H1 (cell line): ENCODE measurements around the gene ALOX5.

ENCODE experiments used
- GTF2F1 ChIP-seq: IDR thresholded peaks from 2 replicates; pipeline ENCODE4 v1.6.1; 2012; ENCODE audit warnings: low read depth, low read length, improper control_type of control experiment, borderline replicate concordance
- HDAC6 ChIP-seq: IDR thresholded peaks from one replicate; pipeline ENCODE4 v1.7.1; 2012; ENCODE audit warnings: low read depth, mild to moderate bottlenecking, inconsistent platforms, low read length, moderate library complexity

- TF ChIP-seq GTF2F1 (no peak), HDAC6 (no peak)
Observed at GRCh38 chr10:45408421-45409319, 34.7 kb downstream of the ALOX5 start.
